ENCODE results near the gene TSC2. TPM values are rescaled to one million over a fixed set of nuclear protein-coding genes. Genes with fewer than 3 reads are reported as not detected.

TSC2 gene
- total and polyA plus RNA-seq, 3 donors from 2014 or later = 136 to 271 (median 222) TPM

- H3K27me3 ChIP-seq = no peaks in the 10 kb centered on the region
- H3K36me3 ChIP-seq (ENCODE audit: low read depth, missing control alignments) = no peaks in the 10 kb centered on the region
- intact Hi-C loops (cut with DNase I; ENCODE audit: low total_unique reads) = no loop called here
- no peak overlapping the region for H3K4me3 ChIP-seq
- H3K4me1 ChIP-seq = no peaks in the 10 kb centered on the region
- H3K9me3 ChIP-seq = no peaks in the 10 kb centered on the region
- 92% methylated on average over 6 to 13 of the region's 13 CpGs for WGBS, 2 donors
- no peak overlapping the region for H3K27ac ChIP-seq
- TF ChIP-seq POLR2A (IDR thresholded peaks at IDR 0.05) = no peak
- no peak for TF ChIP-seq CTCF (IDR thresholded peaks at IDR 0.05)
- no peak for DNase-seq
These were observed 45.1 kb downstream of the TSC2 start for GRCh38 chr16:2092866-2093265.

GRCh38 chr16:2093793-2094192 lies 46.0 kb downstream of the TSC2 start:
- Histone ChIP-seq H3K27me3 (no peaks in the 10 kb centered on the region), H3K4me1 (no peaks in the 10 kb centered on the region), H3K27ac (no peak overlapping the region), H3K36me3 (ENCODE audit: low read depth, missing control alignments) (no peaks in the 10 kb centered on the region), H3K9me3 (no peaks in the 10 kb centered on the region), H3K4me3 (no peak overlapping the region)
- TF ChIP-seq CTCF (IDR thresholded peaks at IDR 0.05) = no peak
- TF ChIP-seq POLR2A (IDR thresholded peaks at IDR 0.05) = no peak
- no peak for DNase-seq
- intact Hi-C loops (cut with DNase I; ENCODE audit: low total_unique reads) = no loop called here
- 87 to 94% methylated on average over 8 to 15 of the region's 15 CpGs for WGBS, 2 donors

- no peak overlapping the region for H3K4me3 ChIP-seq
- 94 to 96% methylated on average over 26 of the region's 26 CpGs for WGBS, 2 donors
- H3K27ac ChIP-seq = no peak overlapping the region
- H3K36me3 ChIP-seq (ENCODE audit: low read depth, missing control alignments) = no peaks in the 10 kb centered on the region
- intact Hi-C loops (cut with DNase I; ENCODE audit: low total_unique reads) = no loop called here
- TF ChIP-seq CTCF (IDR thresholded peaks at IDR 0.05) (no peak), POLR2A (IDR thresholded peaks at IDR 0.05) (no peak)
- H3K27me3 ChIP-seq = no peaks in the 10 kb centered on the region
- no peak for DNase-seq
- no peaks in the 10 kb centered on the region for H3K9me3 ChIP-seq
- no peaks in the 10 kb centered on the region for H3K4me1 ChIP-seq
These were observed 47.6 kb downstream of the TSC2 start for GRCh38 chr16:2095315-2095853.

GRCh38 chr16:2095918-2096582 lies 48.3 kb downstream of the TSC2 start:
- Histone ChIP-seq H3K27ac (no peak overlapping the region), H3K4me3 (no peak overlapping the region), H3K36me3 (ENCODE audit: low read depth, missing control alignments) (no peaks in the 10 kb centered on the region), H3K27me3 (no peaks in the 10 kb centered on the region), H3K4me1 (no peaks in the 10 kb centered on the region), H3K9me3 (no peaks in the 10 kb centered on the region)
- intact Hi-C loops (cut with DNase I; ENCODE audit: low total_unique reads) = no loop called here
- 94 to 98% methylated on average over 20 to 23 of the region's 23 CpGs for WGBS, 2 donors
- no peak for DNase-seq
- no peak for TF ChIP-seq CTCF (IDR thresholded peaks at IDR 0.05)
- TF ChIP-seq POLR2A (IDR thresholded peaks at IDR 0.05) = no peak
